Adrenal gland (tissue), 5 donors: ENCODE measurements around the gene ELN.

Experiments used
- CTCF ChIP-seq, 6 experiments: fragments of 450-650 bp in 4 of 6; fragments of 200-600 bp in 2 of 6; sonication (generic) in 1 of 6; IDR thresholded peaks; 1 replicate in 5 of 6; 2 replicates in 1 of 6; pipeline versions ENCODE4 v1.5.1 to v1.8.0; 2016 to 2021; ENCODE audit warnings: antibody characterized with exemption in 6 of 6, mild to moderate bottlenecking in 2 of 6, moderate library complexity in 1 of 6
- POLR2A ChIP-seq, 2 donors: fragments of 450-650 bp; IDR thresholded peaks; one replicate each; pipeline ENCODE4 v1.6.1; 2017; ENCODE audit warnings: antibody characterized with exemption in 2 of 2, mild to moderate bottlenecking in 2 of 2, moderate library complexity in 1 of 2
- donor health status: DM: no; HTN: no; CAD: no.

GRCh38 chr7:74074770-74075169 is 46.8 kb downstream of the ELN start:
- TF ChIP-seq POLR2A (IDR thresholded peaks at IDR 0.05), result no peak
- no peak for TF ChIP-seq CTCF (IDR thresholded peaks at IDR 0.05)
